ENCODE results near the gene RCOR1.

Gene RCOR1

DNA sequence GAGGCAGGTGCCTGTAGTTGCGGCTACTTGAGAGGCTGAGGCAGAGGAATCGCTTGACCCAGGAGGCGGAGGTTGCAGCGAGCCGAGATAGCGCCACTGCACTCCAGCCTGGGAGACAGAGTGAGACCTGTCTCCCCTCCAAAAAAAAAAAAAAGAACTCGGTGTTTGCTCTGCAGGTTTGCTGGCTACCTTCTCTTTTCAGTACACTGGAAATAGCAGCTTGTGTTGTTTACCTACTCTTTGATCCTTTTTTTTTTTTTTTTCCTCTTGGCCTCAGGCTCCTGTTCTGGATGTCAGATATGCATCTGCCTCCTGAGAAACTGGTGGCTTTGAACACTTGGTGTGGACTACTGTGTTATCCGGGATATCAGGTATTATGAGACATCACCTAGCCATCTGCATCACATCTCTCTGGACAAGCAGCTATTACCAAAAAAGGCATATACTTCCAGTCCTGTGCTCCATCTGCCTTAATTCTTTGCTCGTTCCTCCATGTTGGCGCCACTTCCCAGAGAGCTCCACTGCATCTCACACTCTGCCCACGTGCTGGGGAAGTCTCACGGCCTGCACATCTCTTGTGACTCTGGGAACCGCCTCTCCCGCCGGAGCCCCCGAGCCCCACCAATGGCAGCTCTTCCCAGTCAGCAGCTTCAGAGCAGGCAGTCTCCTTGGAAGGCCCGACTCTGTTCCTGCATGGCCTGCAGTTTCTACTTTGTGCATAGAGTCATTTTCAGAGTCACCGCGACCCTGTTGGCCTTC is 133.9 kb downstream of the RCOR1 start:
- no peak for DNase-seq

DNA sequence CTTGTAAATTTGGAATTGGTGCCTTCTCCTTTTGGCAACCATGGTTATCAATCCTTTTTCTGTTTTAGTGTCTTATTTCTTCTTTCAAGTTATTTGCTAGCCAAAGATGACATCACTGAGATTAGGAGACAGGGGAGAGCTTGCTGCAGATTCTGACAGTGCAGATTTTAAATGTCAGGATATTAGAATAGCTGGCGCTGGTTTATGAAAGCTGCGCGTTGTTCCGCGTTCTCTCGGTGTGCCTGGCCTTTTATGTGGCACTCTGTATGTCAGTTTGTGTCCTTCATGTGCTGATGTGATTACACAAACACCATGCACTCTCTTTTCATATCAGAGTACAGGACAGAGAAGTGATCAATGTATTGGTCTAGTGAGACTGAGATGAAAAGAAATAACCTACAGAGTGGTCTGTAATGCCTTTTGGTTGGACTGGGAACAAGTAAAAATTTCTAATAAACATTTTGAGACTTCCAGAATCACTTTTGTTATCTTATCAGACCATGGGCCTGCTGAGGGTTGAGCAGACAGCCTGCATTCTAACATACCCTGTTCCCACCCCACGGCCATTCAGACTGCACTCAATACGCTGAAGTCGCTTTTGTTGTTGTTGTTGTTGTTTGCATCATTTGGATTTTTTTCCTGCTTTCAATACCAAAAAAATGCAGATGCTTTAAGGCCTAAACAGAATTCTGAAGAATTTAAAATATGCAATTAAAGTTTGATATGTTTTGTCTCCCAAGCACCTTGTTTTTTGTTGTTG is 135.1 kb downstream of the RCOR1 start:
- DNase-seq, result no peak

DNA sequence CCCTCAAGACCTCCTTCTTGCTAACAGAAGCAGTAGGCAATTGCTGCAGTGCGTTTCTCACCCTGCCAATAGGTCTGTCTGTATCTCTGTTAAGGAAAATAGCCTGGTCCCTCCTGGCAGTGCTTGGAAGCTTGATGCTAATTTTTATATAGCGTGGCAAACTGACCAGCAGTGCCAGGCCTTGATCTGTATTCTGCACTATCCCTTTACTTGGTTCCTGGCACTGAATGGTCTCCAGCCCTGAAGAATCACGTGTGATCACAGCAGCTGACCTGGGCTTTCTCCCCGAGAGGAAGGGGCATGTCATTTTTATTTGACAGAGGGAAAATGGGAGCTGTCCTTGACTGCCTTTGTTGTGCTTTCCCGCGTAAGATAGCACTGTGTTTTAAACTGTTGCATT is 136.1 kb downstream of the RCOR1 start:
- DNase-seq, result no peak

DNA sequence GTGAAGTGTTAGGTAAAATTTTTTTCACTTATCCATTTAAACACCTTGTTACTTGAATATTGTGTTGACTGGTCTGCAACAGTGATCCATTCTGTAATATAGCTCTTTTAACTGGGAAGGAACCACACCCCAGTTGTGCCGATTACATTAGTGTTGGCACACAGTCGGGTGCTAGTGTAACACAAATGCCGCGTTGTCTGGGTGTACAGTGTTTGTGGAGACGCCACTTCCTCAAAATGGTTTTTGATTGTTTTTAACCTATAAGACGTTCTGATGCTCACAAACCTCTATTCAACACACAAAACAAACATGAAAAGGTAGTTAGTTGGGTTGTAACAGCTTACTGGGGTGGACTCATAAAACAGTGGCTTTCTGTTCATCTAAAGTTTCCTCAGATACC is 136.8 kb downstream of the RCOR1 start:
- DNase-seq, result no peak

DNA sequence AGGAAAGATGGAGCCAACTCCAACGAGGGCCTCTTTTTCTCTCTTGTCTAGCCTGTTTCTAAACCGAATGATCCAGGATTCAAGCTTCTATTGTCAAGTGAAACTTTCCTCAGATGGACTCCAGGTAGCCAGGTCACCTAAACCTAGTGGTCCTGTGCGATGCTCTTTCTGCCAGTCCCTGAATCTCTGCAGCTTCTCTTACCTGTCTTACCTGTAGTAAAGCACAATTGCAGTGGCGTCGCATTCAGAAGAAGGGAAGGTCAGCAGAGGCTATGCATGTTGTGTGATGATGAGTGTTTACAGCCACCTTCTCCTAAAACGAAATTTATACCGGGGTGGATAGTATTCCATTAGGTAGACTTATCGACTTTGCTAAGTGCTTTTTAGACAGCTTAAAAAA is 137.4 kb downstream of the RCOR1 start:
- no peak for DNase-seq

DNA sequence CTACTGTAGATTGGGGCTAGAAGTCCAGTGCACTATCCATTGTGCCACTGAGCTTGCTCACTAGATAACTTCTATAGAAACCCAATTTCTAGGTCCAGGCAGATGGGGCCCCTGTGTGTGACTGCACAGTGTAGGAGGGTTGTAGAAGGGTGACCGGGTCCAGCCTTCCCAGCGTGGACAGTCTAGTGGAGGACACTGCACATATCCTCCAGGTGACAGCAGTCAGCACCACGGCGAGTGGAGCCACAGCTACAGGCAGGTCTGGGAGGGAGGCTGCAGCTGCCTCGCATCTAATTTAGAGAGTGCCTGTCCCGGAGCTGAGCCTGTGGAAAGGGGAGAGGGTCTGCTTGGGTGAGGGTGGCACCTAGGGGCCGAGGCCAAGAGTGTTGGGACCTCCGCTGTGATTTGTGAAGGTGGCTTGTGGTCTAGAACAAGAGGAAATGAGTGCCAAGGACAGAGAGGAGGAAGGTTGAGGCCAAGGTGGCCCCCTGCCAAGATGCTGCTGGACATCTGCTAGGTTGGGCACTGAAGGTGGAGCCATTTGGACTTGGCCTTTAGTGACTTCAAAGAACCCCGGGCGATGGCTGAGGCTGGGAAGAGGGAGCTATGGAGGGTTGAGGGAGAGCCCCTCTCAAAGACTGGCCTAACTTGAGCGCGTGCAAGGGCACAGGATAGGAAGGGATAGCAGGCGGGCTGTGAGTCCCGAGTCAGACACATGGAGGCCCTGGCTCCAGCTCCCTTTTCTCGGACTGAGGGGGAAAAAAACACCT is 138.8 kb downstream of the RCOR1 start:
- no peak for DNase-seq

DNA sequence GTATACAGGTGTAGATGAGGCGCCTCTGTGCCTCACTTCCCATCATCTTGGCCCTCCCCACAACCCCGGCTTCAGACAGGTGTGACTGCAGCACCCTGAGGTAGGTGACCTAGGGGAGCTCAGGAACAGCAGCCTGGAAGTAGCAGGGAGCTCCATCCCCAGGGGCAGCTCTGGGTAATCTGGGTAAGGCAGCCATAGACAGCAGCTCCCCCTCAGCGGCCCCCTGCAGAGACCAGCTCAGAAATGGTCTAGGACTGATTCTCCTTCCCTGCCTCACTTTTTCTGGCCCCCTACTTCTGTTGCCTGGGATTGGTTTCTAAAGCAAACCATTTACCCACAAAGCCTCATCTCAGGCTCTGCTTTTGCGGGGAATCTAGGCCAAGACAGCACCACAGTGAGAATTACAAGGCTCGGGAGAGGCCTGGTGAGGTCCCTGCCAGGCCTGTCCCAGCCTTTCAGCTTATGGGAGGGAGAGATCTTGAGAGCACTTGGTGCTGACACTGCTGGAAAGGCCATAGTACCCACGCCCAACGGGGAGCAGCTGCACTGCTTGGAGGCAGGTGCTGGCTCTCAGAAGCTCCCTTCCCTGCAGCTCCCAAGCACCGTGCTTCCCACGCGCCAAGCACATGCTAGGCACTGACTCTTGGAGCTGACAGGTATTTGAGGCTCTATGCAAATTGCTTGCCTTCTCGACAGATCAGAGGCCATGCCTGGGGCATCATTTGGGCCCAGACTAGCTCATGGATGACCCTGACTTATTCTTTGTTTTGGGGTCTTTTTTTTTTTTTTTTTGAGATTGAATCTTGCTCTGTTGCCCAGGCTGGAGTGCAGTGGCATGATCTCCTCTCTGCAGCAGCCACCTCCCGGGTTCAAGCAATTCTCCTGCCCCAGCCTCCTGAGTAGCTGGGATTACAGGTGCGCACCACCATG is 139.7 kb downstream of the RCOR1 start:
- DNase-seq, result no peak

DNA sequence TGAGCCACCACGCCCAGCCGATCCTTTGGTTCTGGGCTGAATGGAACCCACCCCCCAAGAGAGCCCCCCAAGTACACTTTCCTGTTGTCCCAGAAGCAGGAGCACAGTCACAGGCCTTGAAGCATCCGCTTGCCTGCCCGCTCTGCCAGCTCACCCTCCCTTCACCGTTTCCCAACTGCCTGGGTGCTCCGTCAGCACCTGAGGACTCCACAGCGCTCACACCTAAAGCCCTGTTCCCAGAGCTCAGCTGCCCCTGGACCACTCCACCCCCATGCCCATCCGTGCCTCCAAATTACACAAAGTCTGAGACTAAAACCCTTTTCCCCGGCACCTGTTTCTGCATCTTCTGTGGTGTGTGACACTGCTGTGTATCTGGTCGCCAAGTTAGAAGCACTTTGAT is 140.5 kb downstream of the RCOR1 start:
- no peak for DNase-seq

DNA sequence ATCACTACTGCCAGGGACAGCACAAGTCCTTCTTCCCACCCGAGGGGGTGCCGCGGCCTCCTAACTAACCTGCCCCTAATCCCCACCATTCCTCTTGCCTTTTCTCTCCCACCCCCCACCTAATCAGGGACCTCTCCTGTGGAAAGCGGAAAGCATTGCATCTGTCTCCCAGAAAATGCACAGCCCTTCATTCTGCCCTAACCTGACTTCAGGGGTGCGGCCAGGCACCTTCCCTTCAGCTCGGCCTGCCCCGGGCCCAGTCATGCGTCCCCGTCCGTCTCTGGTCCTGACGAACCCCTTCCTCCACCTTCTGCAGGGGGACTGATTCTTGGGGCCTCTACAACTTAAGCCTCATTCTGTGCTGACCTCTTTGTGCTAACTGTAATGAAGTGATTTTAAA is 140.9 kb downstream of the RCOR1 start:
- DNase-seq, result no peak

DNA sequence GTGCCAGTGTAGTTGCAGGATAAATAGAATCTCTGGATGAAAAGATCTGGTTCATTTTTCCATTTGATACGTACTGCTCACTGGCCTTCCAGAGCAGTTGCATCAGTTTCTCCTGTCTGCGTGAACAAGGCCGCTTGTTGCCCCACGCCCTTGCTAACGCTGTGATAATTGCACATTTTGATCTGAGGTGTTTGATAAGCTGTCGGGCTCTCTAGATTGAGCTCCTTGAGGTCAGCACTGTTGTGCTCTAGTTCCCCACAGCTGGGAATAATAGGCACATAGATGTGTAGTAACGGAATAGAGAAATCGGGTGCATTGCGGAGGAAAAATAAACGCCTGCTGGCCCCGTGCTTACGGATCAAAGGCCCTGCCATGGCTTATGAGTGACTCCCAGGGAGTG is 142.0 kb downstream of the RCOR1 start:
- DNase-seq, result no peak

DNA sequence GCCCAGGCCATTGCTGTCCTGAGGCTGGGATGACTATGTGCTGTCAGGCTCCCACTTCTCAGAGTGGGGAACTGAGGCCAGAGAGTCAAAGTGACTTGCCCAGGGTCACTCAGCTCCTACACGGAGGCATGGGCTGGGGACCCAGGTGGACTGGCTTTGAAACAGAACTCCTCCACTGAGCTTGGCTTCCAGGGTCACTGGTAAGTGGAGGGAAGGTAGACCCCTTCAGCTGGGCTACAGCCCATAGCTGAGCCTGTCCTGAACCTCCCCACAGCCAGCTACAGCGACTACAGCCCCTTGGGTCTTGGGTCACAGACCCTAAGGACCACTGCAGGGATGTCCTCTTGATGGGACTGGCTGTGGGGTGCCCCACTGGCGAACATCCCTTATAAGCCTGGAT is 144.5 kb downstream of the RCOR1 start:
- no peak for DNase-seq

DNA sequence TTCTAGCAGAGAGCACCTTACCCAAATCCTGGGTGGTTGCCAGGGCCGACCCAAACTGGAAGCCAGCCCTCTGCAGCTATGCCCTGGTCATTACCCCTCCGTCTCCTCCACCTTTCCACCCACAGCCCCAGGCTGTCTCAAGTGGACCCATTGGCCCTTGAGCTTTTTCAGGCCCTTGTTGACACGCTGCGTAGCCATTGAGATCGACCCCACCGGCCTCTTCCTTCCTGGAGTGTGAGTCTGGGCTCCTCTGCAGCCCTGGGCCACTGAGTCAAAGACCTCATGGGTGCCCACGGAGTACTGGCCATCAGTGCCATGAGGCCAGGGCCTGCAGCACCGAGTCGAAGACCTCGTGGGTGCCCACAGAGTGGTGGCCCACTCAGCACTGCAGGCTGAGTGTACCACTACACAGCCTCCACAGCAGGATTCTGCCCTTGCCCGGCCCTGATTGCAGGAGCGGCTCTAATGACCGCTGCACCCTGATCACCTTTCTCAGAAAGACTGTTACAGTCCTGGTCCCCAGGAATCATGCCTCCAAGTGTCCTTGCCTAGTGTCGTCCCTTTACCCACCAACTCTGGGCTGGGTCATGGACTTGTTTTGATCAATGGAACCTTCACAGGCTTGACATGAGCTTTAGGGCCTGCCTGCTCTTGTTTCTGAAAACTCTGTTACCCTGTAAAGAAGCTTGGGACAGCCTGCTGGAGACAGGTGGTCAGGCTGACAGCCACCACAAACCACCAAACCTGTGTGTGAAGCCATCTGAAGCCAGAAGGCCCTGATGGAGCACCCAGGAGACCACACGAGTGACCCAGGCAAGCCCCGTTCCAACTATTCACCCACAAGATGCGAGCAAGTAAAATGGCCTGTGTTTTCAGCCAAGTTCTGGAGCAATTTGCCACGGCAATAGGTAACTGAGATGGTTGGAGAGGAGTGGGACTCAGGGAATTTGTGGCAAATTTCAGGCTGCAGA is 145.2 kb downstream of the RCOR1 start:
- no peak for DNase-seq

DNA sequence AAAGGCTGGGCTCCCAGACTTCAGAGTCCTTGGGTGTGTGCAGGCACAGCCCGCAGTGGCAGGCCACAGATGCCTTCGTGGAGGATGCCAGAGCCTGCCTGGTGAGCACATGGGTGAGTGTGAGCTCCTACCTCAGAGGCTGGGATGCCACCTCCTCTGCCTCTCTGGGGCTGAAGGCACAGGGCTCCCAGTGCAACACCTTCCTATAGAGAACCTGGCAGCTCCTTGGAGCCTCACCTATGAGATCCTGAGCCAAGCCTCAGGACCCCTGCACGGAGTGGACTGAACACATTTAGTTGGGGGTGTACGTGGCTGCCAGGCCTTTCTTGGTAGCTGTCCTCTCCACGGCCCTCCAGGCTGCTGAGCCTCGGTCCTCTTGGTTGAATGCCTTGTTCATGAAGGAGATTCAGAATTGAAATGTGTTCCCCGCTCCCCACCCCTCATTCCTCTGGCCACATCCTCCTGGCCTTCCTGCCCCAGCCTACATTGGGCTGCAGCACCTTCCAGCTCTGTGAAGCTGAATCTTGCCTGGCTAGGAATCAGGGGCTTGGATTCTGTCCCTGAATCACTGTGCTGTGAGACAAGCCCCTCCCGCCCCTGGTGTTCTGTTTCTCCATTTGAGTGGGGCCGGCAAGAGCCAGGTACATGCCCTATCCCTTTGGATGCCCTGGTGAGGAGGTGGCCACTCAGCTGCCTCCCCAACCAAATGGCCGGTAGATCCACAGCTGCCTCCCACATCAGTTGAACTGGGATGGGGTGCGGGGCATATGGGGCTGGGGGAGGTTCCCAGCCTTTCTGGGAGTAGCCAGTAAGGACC is 146.1 kb downstream of the RCOR1 start:
- DNase-seq, result no peak

DNA sequence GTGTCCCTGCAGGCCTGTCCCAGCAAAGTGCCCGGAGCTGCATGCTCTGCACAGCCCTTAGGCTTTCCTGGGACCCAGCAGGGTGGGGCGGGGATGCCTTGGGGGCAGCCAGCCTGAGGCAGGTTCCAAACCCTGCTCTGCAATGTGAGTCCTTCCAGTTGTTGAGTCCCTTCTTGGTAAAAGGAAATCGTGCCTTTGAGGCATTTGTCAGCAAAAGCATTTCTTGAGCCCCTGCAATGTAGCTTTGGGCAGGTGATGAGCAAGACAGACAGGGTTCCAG is 146.7 kb downstream of the RCOR1 start:
- DNase-seq, result no peak

DNA sequence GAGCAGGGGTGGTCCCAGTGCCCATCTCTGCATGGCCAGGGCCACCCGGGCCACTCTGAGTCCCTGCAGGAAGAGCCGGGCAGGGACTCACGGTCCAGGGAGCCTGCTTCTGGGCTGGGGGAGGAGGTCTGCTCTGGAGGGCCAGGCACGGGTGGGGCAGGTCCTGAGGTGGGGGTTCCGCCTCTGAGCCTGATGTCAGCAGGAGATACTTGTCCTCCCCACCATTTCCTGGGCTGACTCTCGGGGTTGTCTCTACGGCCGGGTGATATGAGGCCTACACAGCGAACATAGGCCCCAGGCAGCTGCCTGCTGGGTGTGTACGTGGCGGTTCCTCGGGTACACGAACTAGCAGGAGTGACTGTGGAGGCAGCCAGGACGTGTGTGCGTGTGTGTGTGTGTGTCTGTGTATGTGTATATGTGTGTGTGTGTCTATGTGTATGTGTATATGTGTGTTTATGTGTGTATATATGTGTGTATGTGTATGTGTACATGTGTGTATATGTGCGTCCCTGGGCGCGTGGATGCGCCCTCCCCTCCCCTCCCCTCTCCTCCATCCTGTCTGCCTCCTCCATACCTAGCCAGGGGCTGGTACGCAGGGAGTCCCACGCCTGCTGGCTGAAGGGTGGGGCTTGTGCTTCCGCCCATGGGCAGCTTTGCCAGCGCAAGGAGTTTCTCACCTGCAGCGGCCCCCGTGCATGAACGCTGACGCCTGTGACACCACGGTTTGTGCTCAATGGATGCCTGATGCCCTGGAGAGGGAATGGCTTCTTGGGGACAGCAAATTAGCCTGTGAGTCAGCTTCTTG is 154.4 kb downstream of the RCOR1 start:
- DNase-seq, result no peak

DNA sequence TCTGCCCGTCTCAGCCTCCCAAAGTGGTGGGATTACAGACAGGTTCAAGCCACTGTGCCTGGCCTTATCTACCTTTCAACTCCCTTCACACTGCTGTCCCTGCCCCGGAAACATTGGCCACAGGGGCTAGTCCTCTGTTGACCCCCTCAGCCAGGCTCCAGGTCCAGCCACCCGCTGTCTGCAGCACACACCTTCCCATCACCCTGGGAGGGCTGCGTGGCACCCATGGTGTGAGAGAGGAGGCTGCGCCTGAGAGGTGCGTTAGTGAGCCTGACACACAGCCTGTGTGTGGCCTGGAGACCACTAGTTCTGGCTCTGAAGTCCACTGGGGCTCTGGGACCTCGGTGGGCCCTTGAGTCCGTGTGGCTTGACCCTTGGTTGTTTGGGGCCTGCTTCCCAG is 156.4 kb downstream of the RCOR1 start:
- no peak for DNase-seq

DNA sequence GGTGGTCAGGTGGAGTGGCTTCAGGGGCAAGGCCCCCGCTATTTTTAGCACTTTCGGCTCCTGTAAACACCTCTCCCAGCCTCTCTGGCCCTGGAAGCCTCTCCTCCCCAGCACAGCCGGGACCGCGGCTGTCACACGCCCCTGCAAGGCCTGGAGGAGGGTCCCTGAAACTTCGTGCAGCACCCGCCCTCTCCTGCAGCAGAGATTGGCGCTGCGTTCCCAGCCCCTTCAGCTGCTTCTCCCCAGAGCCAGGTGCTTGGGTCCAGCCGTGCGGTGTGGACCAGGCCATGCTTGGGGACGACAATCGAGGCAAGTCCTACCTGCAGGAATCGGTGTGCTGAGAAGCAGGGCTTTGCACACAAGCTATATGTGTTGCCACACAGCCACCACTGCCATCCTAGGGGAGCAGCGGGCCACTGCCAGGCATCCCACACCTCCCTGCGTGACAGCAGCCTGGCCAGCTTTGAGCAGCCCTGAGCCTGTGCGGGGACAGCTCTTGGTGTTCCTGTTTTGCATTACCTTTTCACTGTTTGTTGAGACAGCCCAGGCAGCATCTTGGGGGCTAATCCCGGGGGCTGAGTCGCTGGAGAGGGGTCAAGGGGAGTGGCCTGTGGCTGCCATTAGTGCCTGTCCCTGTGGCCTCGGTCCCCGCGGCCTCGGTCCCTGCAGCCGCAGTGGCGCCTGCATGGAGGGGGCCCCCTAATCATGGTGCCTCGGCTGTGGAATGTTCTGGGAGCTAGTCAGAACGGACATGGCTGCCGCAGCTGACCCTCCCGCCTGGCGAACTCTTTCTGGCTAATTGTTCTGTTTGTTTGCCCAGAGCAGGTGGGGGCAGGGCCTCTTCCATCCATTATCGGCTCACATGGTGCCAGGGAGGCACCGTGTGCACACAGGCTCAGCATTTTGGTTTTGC is 157.2 kb downstream of the RCOR1 start:
- no peak for DNase-seq

DNA sequence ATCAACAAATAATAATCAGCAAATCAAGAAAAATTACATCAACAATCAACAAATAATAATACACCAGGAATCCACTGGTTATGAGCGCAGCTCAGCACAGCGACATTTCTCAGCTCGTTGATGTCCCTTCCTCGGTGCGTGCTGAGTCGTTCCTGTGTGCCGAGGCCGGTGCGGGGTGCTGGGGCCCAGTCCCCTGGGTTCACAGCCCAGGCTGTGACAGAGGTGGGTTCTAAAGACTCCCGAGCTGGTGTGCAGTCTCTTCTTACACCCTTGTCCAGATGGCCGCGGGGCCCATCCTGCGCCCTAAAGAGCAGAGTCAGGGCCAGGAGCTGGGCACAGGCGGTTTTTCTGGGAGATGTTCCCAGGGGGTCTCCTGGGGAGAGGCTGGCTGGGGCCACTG is 157.9 kb downstream of the RCOR1 start:
- DNase-seq, result no peak

DNA sequence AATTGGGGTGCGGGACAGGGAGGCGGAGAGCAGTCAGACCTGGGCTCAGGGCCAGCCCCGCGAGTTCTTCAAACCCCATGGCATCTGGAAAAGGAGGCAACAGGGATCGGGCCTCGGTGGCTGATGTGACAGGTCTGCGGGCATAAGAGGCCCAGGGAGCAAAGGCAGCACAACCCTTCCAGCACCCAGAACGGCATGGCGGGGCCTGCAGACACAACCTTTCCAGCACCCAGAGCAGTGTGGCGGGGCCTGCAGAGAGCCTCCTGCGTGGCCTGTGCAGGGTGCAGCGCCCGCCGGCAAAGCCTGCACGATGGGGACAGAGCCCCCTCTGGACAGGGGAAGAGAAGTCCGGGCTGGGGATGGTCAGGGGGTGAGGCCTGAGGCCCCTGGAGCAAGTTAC is 158.6 kb downstream of the RCOR1 start:
- no peak for DNase-seq
